ENCODE results near the gene RBMS3. TPM values are rescaled to one million over a fixed set of nuclear protein-coding genes. Genes with fewer than 3 reads are reported as not detected.
"Not testable (repeated sequence)": the region's sequence is repeated elsewhere in the genome, so short reads cannot be mapped to it uniquely, and the experiment has no call there.

Gene RBMS3
- polyA plus RNA-seq, 4 donors: 13.0 to 43.1 (median 15.7) TPM

DNA sequence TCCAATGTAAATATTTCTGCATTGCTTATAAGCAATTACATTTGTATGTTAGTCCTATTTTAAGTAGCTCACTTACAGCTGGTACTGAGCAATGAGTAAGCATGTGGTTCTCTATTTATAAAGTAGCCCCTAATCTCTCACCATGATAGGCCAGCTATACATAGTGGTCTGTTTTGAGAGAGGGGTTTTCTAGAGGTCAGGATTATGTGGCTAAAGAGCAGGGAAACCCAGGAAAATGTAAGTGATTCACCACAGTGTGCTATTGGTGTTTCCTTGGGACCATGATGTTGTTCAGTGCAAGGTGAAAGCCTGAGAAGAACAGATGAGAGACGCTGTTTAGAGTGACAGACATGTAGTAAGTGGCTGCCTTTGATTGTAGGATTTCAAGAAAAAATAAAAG is 26.4 kb downstream of the RBMS3 start:
- DNase-seq (ENCODE audit: low read depth in 4 of 4, low spot score in 3 of 4): no peak

DNA sequence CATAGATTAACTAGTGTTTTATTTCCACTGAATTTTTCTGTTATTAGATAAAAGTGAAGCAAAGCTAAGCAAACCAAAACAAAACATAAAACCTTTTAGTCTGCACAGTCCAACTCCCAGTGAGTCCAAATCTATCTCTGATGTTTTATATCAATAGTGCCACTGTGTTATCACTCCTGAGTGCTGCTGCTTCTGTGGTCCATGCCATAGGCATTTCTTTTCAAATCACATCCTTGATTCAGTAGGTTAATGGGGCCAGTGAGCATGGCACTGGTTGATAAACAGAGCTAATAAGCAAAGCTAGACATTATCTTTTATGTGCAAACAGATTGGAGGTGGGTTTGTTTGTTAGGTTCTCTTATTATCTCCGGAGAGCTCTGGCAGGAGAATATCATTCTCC is 30.0 kb downstream of the RBMS3 start:
- no peak for DNase-seq (ENCODE audit: low read depth in 4 of 4, low spot score in 3 of 4)

GRCh38 chr3:29311795-29312194 is 30.9 kb downstream of the RBMS3 start:
- no peak for DNase-seq (ENCODE audit: low read depth in 4 of 4, low spot score in 3 of 4)

DNA sequence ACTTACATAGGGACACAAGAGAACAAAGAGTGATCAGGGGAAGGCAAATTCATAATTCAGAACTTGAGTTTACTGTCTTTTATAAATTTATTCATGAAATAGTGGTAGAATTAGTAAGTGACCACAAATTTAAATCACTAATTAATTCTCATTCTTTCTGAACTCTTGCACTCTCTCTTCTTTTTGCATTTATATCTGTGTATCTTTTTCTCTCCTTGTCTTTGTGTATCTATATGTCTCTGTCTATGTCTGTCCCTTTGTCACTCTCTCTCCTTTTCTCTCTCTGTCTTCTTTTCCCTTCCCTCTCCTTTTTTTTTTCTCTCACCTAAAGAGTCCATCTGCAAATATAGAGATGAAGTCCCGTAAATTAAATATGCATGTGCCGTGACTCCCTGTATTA is 31.5 kb downstream of the RBMS3 start:
- no peak for DNase-seq (ENCODE audit: low read depth in 4 of 4, low spot score in 3 of 4)

DNA sequence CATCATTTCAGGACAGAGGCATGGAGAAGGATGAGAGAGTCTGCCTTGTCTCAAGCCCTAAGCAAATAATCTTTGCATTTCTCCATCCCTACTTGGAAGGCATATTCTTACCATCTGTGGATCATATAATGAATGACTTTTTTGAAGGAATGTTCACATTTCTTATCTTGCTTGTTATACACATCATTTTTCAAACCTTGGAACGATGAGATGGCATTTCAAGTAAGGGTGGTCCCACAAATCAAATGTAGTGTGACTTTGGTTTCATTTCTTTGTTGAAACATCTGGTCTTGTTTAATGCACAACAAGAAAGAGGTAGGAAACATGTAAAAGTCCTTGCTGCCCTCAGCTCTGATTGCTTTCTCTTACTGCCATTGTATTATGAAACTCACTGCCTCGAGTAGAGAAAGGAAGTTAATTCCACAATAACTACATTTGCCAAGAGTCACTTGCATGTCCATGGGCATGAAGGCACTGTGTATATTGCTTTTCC is 32.1 kb downstream of the RBMS3 start:
- DNase-seq (ENCODE audit: low read depth in 4 of 4, low spot score in 3 of 4): no peak

DNA sequence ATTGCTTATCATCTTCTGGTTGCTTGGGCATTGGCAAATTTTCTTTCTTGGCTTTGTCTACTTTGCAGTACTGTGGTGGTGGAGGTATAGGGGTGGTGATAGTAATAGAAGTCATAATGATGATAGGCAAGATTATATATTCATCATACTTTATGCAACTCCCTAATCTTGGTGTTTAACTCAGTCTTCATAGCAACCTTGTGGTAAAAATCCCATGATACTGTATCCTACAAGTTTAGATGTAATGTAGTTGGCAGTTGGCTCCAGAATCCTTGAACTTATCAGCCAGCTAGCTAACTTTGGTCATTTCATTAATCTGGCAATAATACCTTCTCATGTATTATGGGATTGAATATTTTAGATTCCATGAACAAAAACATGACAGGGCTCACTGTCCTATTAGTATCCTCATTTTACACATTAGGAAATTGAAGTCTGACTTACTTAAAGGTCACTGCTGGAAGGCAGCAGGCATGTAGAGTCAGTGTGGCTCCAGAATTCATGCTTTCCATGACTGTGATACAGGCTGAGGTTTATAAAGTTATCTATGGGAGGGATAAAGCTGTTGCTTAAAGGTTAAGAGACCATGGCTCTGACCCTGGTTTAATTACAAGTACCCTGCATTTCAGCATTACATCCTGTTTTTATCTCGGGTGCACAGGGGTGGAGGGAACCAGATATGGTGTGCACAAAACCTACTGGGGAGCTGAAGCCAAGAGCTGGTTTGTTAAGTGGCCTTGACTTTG is 33.3 kb downstream of the RBMS3 start:
- no peak for DNase-seq (ENCODE audit: low read depth in 4 of 4, low spot score in 3 of 4)

DNA sequence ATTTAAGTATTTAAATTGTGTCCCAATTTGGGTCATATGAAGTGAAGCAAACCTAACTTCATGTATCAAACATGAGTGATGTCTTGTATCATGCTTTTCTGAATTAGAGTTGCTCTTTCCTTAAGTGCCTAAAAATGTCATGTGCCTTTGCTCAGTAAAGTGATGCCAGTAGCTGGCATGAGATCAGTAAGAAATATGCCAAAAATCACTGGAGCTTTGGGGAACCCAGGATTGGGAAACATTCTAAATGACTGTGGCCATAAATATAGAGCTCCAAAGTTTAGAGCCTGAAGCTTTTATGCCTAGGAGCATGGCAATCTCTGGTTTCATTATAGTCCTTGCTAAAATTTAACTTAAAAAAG is 33.8 kb downstream of the RBMS3 start:
- no peak for DNase-seq (ENCODE audit: low read depth in 4 of 4, low spot score in 3 of 4)

GRCh38 chr3:29317659-29318173 is 36.8 kb downstream of the RBMS3 start:
- no peak for DNase-seq (ENCODE audit: low read depth in 4 of 4, low spot score in 3 of 4)

GRCh38 chr3:29318251-29318650 is 37.4 kb downstream of the RBMS3 start:
- DNase-seq (ENCODE audit: low read depth in 4 of 4, low spot score in 3 of 4): no peak

GRCh38 chr3:29319262-29319661 is 38.4 kb downstream of the RBMS3 start:
- no peak for DNase-seq (ENCODE audit: low read depth in 4 of 4, low spot score in 3 of 4)

DNA sequence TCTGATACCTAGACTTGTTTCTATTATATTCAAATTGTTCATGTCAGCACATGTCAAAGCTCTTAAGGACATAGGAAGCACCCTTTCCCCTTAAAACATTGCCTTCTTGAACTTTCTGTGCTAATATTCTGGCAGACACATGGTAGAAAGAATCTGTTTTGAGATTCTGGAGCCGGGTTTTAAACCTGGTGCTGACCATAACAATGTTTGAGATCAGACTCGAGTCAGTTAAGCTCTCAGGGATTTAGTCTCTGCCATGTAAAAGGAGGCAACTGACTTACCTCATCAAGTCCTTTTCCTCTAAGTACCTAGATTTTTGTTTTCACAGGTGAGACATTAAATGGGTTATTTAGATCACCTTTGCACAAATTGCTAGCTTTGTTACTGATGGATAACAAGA is 38.9 kb downstream of the RBMS3 start:
- DNase-seq (ENCODE audit: low read depth in 4 of 4, low spot score in 3 of 4): no peak

DNA sequence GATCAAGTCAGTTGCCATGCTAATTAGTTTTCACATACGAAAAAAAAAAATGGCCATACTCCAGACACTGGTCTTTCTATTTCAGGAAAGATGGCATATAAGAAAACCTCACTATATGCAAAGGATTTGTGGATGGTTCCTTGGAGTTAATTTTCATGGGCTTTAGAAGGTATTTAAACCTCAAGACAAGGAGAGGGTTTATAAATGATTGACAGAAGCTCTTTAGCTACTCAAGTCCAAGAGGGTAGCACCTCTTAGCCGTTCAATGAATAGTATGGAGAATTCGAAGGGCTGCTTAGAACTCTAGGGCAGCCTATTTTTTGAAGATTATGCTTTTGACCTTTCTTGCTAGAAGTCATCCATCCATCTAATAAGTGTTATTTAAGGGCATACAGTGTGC is 41.7 kb downstream of the RBMS3 start:
- no peak for DNase-seq (ENCODE audit: low read depth in 4 of 4, low spot score in 3 of 4)

GRCh38 chr3:29324180-29324651 is 43.3 kb downstream of the RBMS3 start:
- no peak for DNase-seq (ENCODE audit: low read depth in 4 of 4, low spot score in 3 of 4)

GRCh38 chr3:29326540-29326939 is 45.7 kb downstream of the RBMS3 start:
- DNase-seq (ENCODE audit: low read depth in 4 of 4, low spot score in 3 of 4): not testable (repeated sequence)

DNA sequence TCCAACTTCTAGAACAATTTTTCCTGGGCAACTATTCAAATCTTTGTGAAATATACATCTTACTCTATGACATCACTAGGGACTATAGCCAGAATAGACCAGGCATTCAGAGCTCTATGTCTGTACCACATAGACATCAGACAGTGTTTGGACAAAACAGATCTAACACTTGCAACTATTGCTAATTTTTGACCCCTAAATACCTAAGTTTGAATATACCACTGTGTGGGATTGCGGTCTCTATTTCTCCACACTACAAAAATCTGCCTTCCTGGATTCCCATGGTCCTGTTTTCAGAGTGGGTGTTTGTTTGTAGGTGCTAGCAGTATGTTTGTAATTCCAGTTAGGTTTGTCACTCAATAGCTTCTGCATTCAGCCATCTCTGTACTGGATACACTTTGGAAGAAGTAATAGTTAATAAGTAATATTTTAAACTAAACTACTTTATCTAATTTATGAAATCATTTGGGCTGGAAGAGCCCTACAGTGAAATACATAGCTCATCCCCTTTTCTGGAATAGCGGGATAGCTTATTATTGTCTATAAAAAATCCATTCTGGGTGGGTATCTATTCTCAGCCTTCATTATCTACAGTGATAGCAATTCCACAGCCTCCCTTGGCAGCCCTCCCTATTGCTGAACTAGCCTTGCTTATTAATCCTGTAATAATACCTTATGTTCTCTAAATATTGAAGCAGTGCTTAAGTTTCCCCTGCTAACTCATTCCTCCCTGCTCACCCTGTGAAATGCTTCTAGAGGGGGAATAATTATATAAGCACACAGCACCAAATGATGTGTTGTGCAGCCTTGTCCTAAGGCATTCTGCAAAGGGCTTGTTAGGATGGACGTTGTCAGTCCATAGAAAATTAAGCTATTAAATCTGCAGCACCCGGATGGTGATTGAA is 49.4 kb downstream of the RBMS3 start:
- DNase-seq (ENCODE audit: low read depth in 4 of 4, low spot score in 3 of 4): no peak

GRCh38 chr3:29331035-29331434 is 50.2 kb downstream of the RBMS3 start:
- DNase-seq (ENCODE audit: low read depth in 4 of 4, low spot score in 3 of 4): no peak

- DNase-seq (ENCODE audit: low read depth in 4 of 4, low spot score in 3 of 4): no peak
Observed at GRCh38 chr3:29331456-29332194, 50.8 kb downstream of the RBMS3 start.

- no peak for DNase-seq (ENCODE audit: low read depth in 4 of 4, low spot score in 3 of 4)
Observed at GRCh38 chr3:29332195-29332637, 51.3 kb downstream of the RBMS3 start.

DNA sequence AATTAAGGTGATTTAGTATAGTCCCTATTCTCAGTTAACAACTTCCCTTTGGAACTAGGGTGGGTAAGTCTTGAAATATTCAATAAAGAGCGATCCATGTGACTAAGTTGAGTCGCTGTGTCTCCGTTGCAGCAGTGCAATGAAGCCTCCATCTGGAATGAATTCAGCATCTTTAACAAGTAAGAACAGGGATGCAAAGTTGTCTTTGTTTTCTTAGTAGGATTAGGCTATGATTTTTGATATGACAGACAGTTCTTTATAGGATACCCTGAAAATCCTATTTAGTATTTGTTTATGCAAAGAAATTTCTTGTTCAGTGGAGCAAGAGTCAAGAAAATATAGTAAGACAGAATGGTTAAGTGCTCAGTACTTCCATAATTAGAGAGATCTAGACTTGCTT is 52.7 kb downstream of the RBMS3 start:
- no peak for DNase-seq (ENCODE audit: low read depth in 4 of 4, low spot score in 3 of 4)

DNA sequence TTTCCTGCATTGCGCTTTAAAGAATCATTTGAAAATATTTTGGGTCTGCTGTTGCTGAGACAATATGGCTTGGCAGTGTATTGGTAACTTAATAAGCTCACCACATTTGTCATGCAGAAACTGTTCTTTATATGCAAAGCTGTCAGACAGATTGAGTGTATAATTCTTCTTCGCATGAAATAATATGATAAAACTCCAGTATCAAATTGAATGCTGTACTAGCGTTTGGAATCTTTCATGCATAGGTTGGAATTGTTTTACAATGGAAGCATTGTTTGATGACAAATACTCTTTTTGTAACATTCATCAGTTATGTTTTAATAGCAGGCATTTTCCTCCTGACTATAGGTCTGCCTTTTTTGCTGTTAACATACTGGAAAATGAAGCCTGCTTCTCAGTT is 53.8 kb downstream of the RBMS3 start:
- no peak for DNase-seq (ENCODE audit: low read depth in 4 of 4, low spot score in 3 of 4)

DNA sequence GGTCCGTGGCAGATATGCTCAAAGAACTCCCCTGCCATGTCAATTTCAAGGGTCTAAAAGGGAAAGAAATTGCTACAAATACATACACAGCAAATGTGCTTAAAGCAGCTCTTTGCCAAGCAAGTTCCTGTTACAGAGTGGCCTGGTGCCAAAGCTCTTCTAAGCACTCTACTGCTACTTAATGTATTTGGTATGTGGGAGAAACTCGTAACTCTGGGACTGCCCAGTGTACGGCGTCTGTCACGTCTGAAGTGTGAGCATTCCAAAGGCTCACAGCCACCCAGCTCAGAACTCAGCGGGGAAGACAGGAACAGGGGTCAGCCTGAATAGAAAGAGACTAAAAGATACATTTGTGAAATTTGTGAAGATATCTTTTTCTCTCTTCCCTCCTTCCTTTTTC is 54.6 kb downstream of the RBMS3 start:
- peak; percentile 69 to 79 (median 74) for DNase-seq (ENCODE audit: low read depth in 4 of 4, low spot score in 3 of 4)
